ENCODE data around the gene MARVELD2. TPM values are rescaled to one million over a fixed set of nuclear protein-coding genes. Genes with fewer than 3 reads are reported as not detected.
"Not testable (repeated sequence)": the region's sequence is repeated elsewhere in the genome, so short reads cannot be mapped to it uniquely, and the experiment has no call there.

The MARVELD2 gene
- total RNA-seq, 2 experiments from 2014 or later = 0.29 to 0.60 TPM

GRCh38 chr5:69416180-69416579 lies 1.3 kb downstream of the MARVELD2 start:
- H3K4me1 Mint-ChIP-seq (ENCODE audit: low read depth) = no peaks in the 10 kb centered on the region
- H3K9me3 Mint-ChIP-seq = no peaks in the 10 kb centered on the region
- peak overlapping the region; percentile 47 for H3K4me3 Mint-ChIP-seq
- ATAC-seq (no peak), DNase-seq (no peak)
- H3K36me3 Mint-ChIP-seq (ENCODE audit: low read depth) = peaks cover 18% of the 10 kb centered on the region
- TF ChIP-seq CTCF (IDR thresholded peaks at IDR 0.05) = no peak
- CTCF ChIA-PET = no interaction called here
- intact Hi-C loops (cut with micrococcal nuclease) = no loop called here
- H3K27ac Mint-ChIP-seq = no peak overlapping the region
- H3K27me3 Mint-ChIP-seq = no peaks in the 10 kb centered on the region
- POLR2A ChIA-PET = no interaction called here

- Mint-ChIP-seq H3K27me3 (no peaks in the 10 kb centered on the region), H3K4me3 (no peak overlapping the region), H3K9me3 (no peaks in the 10 kb centered on the region), H3K4me1 (ENCODE audit: low read depth) (no peaks in the 10 kb centered on the region), H3K36me3 (ENCODE audit: low read depth) (peaks cover 14% of the 10 kb centered on the region), H3K27ac (no peak overlapping the region)
- intact Hi-C loops (cut with micrococcal nuclease) = no loop called here
- DNase-seq = no peak
- POLR2A ChIA-PET = no interaction called here
- TF ChIP-seq CTCF (IDR thresholded peaks at IDR 0.05) = no peak
- no peak for ATAC-seq
- CTCF ChIA-PET = no interaction called here
Observed at GRCh38 chr5:69416699-69417098, 1.8 kb downstream of the MARVELD2 start.

GRCh38 chr5:69418554-69418953 lies 3.6 kb downstream of the MARVELD2 start:
- TF ChIP-seq CTCF (IDR thresholded peaks at IDR 0.05) = no peak
- ATAC-seq = no peak
- Mint-ChIP-seq H3K4me3 (no peak overlapping the region), H3K9me3 (no peaks in the 10 kb centered on the region), H3K27me3 (no peaks in the 10 kb centered on the region), H3K4me1 (ENCODE audit: low read depth) (no peaks in the 10 kb centered on the region), H3K36me3 (ENCODE audit: low read depth) (peaks cover 13% of the 10 kb centered on the region), H3K27ac (no peak overlapping the region)
- POLR2A ChIA-PET = no interaction called here
- DNase-seq = no peak
- intact Hi-C loops (cut with micrococcal nuclease) = no loop called here
- CTCF ChIA-PET = no interaction called here

- H3K27me3 Mint-ChIP-seq = no peaks in the 10 kb centered on the region
- no peaks in the 10 kb centered on the region for H3K4me1 Mint-ChIP-seq (ENCODE audit: low read depth)
- no peaks in the 10 kb centered on the region for H3K9me3 Mint-ChIP-seq
- intact Hi-C loops (cut with micrococcal nuclease) = no loop called here
- POLR2A ChIA-PET = no interaction called here
- no peak overlapping the region for H3K27ac Mint-ChIP-seq
- TF ChIP-seq CTCF (IDR thresholded peaks at IDR 0.05) = no peak
- H3K4me3 Mint-ChIP-seq = no peak overlapping the region
- ATAC-seq (no peak), DNase-seq (no peak)
- H3K36me3 Mint-ChIP-seq (ENCODE audit: low read depth) = no peaks in the 10 kb centered on the region
- CTCF ChIA-PET = interaction anchor here (0.6 kb wide), 1 partner anchor 101 kb away, joined by 3 read pairs; no protein-coding TSS in a partner anchor
Observed at GRCh38 chr5:69431424-69432303, 16.7 kb downstream of the MARVELD2 start.

GRCh38 chr5:69432412-69433206 lies 17.7 kb downstream of the MARVELD2 start:
- intact Hi-C loops (cut with micrococcal nuclease) = no loop called here
- Mint-ChIP-seq H3K4me1 (ENCODE audit: low read depth) (no peaks in the 10 kb centered on the region), H3K4me3 (no peak overlapping the region), H3K36me3 (ENCODE audit: low read depth) (no peaks in the 10 kb centered on the region), H3K27ac (no peak overlapping the region), H3K9me3 (no peaks in the 10 kb centered on the region), H3K27me3 (no peaks in the 10 kb centered on the region)
- no peak for TF ChIP-seq CTCF (IDR thresholded peaks at IDR 0.05)
- POLR2A ChIA-PET = no interaction called here
- ATAC-seq (no peak), DNase-seq (no peak)
- CTCF ChIA-PET = no interaction called here

- H3K27me3 Mint-ChIP-seq; H3K27ac Mint-ChIP-seq; H3K4me3 Mint-ChIP-seq; CTCF ChIA-PET; POLR2A ChIA-PET; DNase-seq; intact Hi-C loops (cut with micrococcal nuclease); ATAC-seq; H3K4me1 Mint-ChIP-seq (ENCODE audit: low read depth); H3K9me3 Mint-ChIP-seq; H3K36me3 Mint-ChIP-seq (ENCODE audit: low read depth): not testable (repeated sequence)
Observed at GRCh38 chr5:69435276-69435884, 20.5 kb downstream of the MARVELD2 start.
